GM06990 (cell line): ENCODE results near the gene POLR3GL.

Experiments
- DNase-seq: peaks from one replicate; pipeline ENCODE4 v3.0.0-alpha.2; 2011; ENCODE audit not compliant: insufficient read length; ENCODE audit errors: extremely low read depth
- H3K27me3 ChIP-seq: replicated peaks from 2 replicates; pipeline ENCODE4 v1.6.0; 2011; ENCODE audit warnings: low read length; ENCODE audit not compliant: control insufficient read depth, insufficient read depth
- H3K36me3 ChIP-seq: 2 replicates; pipeline ENCODE4 v1.5.1; 2011; ENCODE audit warnings: low read length; ENCODE audit not compliant: control insufficient read depth, insufficient read depth
- H3K4me3 ChIP-seq: replicated peaks from 2 replicates; pipeline ENCODE4 v1.5.1; 2011; ENCODE audit warnings: low read depth, mild to moderate bottlenecking, control low read depth, low read length
- TF ChIP-seq, protein P1 (sequence below): IDR thresholded peaks from 2 replicates; pipeline ENCODE4 v1.5.1; 2011; ENCODE audit warnings: low read length, control low read depth, mild to moderate bottlenecking, inconsistent platforms; ENCODE audit not compliant: insufficient read depth, poor library complexity, severe bottlenecking

POLR3GL gene

GRCh38 chr1:145957443-145958319 lies 6.8 kb upstream of the POLR3GL start, which contains the start of gene LIX1L:
Gene LIX1L (minus strand): TSS chr1:145958017. CDS start chr1:145957927, 90 bp downstream.
- H3K27me3 ChIP-seq, result no peaks in the 10 kb centered on the region
- peak within 1 kb of the TSS; percentile 74 for H3K4me3 ChIP-seq
- TF ChIP-seq, protein P1, sequence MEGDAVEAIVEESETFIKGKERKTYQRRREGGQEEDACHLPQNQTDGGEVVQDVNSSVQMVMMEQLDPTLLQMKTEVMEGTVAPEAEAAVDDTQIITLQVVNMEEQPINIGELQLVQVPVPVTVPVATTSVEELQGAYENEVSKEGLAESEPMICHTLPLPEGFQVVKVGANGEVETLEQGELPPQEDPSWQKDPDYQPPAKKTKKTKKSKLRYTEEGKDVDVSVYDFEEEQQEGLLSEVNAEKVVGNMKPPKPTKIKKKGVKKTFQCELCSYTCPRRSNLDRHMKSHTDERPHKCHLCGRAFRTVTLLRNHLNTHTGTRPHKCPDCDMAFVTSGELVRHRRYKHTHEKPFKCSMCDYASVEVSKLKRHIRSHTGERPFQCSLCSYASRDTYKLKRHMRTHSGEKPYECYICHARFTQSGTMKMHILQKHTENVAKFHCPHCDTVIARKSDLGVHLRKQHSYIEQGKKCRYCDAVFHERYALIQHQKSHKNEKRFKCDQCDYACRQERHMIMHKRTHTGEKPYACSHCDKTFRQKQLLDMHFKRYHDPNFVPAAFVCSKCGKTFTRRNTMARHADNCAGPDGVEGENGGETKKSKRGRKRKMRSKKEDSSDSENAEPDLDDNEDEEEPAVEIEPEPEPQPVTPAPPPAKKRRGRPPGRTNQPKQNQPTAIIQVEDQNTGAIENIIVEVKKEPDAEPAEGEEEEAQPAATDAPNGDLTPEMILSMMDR, result no peak
- peak; percentile 90 for DNase-seq
- no peaks in the 10 kb centered on the region for H3K36me3 ChIP-seq

GRCh38 chr1:145958734-145959133 lies 5.8 kb upstream of the POLR3GL start:
- no peak overlapping the region for H3K4me3 ChIP-seq
- H3K36me3 ChIP-seq, result no peaks in the 10 kb centered on the region
- TF ChIP-seq, protein P1, result no peak
- no peaks in the 10 kb centered on the region for H3K27me3 ChIP-seq
- no peak for DNase-seq

- Histone ChIP-seq H3K4me3 (no peak overlapping the region), H3K27me3 (no peaks in the 10 kb centered on the region), H3K36me3 (no peaks in the 10 kb centered on the region)
- no peak for DNase-seq
- TF ChIP-seq, protein P1, result no peak
Measured at GRCh38 chr1:145959333-145959732, 5.2 kb upstream of the POLR3GL start.

- H3K4me3 ChIP-seq, result peak overlapping the region; percentile 58
- no peaks in the 10 kb centered on the region for H3K36me3 ChIP-seq
- DNase-seq, result no peak
- H3K27me3 ChIP-seq, result no peaks in the 10 kb centered on the region
- TF ChIP-seq, protein P1, result no peak
Measured at GRCh38 chr1:145959957-145960467, 4.5 kb upstream of the POLR3GL start.

DNA sequence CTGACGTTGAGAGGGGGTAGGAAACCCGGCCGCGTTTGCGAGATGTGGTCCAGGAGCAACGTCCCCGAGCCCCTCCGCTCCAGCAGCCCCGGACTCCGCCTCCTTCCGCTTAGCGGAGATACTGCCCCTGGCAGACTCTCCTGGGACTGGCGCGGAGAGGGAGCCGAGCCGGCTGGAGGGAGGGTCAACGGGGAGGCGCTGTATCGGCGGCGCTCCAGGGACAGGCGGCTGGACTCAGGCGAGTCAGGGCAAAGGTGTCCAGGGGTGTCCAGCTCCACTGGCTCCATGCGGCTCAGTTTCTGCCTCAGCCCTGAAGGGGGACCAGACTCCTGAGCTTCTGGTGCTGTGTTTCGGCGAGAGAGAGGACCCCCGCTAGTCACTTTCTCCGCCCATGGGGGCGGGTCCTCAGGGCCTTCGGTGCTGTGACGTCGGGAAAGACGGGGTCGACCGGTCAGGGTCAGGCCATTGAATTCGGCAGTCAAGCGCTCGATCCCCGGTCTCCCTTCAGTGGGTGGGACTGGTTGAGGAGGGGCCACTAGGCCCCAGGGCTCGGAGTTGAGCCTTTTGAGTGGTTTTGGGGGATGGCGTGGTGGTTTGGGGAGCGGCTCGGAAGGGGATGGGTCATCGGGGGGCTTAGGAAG lies 3.9 kb upstream of the POLR3GL start:
- TF ChIP-seq, protein P1, result no peak
- no peaks in the 10 kb centered on the region for H3K27me3 ChIP-seq
- H3K4me3 ChIP-seq, result peak overlapping the region; percentile 58
- peak; percentile 59 for DNase-seq
- no peaks in the 10 kb centered on the region for H3K36me3 ChIP-seq
